SU-DHL-6 (cell line): ENCODE measurements around the gene OSTM1.
"Not testable (repeated sequence)": the region's sequence is repeated elsewhere in the genome, so short reads cannot be mapped to it uniquely, and the experiment has no call there.

Experiments
- H2AFZ ChIP-seq: fragments of 200-600 bp; sonication (generic); 2 replicates; pipeline ENCODE4 v1.6.1; 2014; ENCODE audit warnings: low read depth, mild to moderate bottlenecking, moderate library complexity, mixed read lengths, antibody characterized with exemption, low read length; ENCODE audit not compliant: severe bottlenecking
- H3F3A ChIP-seq: fragments of 200-600 bp; shearing (Covaris generic); 2 replicates; pipeline ENCODE4 v1.6.0; 2016; ENCODE audit warnings: antibody characterized with exemption, mild to moderate bottlenecking; ENCODE audit not compliant: insufficient read depth
- H3K27ac ChIP-seq: fragments of 200-600 bp; sonication (generic); 2 replicates; pipeline ENCODE4 v1.5.1; 2016; ENCODE audit warnings: low read depth, mild to moderate bottlenecking, low read length, moderate library complexity, mixed read lengths
- H3K27me3 ChIP-seq: fragments of 200-600 bp; sonication (generic), shearing (Covaris generic); 2 replicates; pipeline ENCODE4 v1.6.0; 2014; ENCODE audit warnings: mild to moderate bottlenecking, low read length
- H3K36me3 ChIP-seq: fragments of 200-600 bp; sonication (generic); 2 replicates; pipeline ENCODE4 v1.6.1; 2014; ENCODE audit warnings: mild to moderate bottlenecking, low read length, mixed read lengths
- H3K4me2 ChIP-seq: fragments of 300-600, 200-600 bp; shearing (Covaris generic), sonication (generic); 2 replicates; pipeline ENCODE4 v1.6.0; 2014; ENCODE audit warnings: low read length, low read depth, mild to moderate bottlenecking; ENCODE audit not compliant: poor library complexity, severe bottlenecking
- H3K4me3 ChIP-seq: fragments of 200-600 bp; sonication (generic); 2 replicates; pipeline ENCODE4 v1.5.1; 2014; ENCODE audit warnings: antibody characterized with exemption, low read length, mild to moderate bottlenecking, mixed read lengths; ENCODE audit not compliant: insufficient read depth, poor library complexity, severe bottlenecking
- H3K79me2 ChIP-seq: fragments of 200-600 bp; sonication (generic); 2 replicates; pipeline ENCODE4 v1.6.1; 2014; ENCODE audit warnings: mild to moderate bottlenecking, low read length, moderate library complexity; ENCODE audit not compliant: insufficient read depth
- H3K9ac ChIP-seq: fragments of 200-600 bp; sonication (generic); 2 replicates; pipeline ENCODE4 v1.7.0; 2014; ENCODE audit warnings: mild to moderate bottlenecking, low read length
- H3K9me2 ChIP-seq: fragments of 200-600 bp; sonication (generic); replicated peaks from 2 replicates; pipeline ENCODE4 v1.6.1; 2014; ENCODE audit warnings: low read length; ENCODE audit not compliant: insufficient read depth
- H3K9me3 ChIP-seq: fragments of 200-600 bp; sonication (generic); 2 replicates; pipeline ENCODE4 v1.6.1; 2014; ENCODE audit warnings: low read length, mixed read lengths; ENCODE audit not compliant: insufficient read depth
- H4K20me1 ChIP-seq: fragments of 200-600 bp; sonication (generic); 2 replicates; pipeline ENCODE4 v1.6.1; 2014; ENCODE audit warnings: low read depth, mild to moderate bottlenecking, antibody characterized with exemption, low read length, moderate library complexity, mixed read lengths
- CTCF ChIP-seq: fragments of 200-600 bp; sonication (generic); IDR thresholded peaks from one replicate; pipeline ENCODE4 v1.5.1; 2017; ENCODE audit warnings: antibody characterized with exemption, mild to moderate bottlenecking, low read length, moderate library complexity; ENCODE audit not compliant: insufficient read depth, poor library complexity, severe bottlenecking
- EZH2phosphoT487 ChIP-seq: fragments of 200-600 bp; sonication (generic), shearing (Covaris generic); conservative IDR thresholded peaks from 2 replicates; pipeline ENCODE4 v1.6.1; 2018; ENCODE audit warnings: mild to moderate bottlenecking, antibody characterized with exemption, low read length, moderate library complexity, mixed read lengths

The OSTM1 gene

GRCh38 chr6:108013787-108014439 is 60.6 kb downstream of the OSTM1 start:
- Histone ChIP-seq H3F3A (no peaks in the 10 kb centered on the region), H3K27ac (no peak overlapping the region), H4K20me1 (no peaks in the 10 kb centered on the region), H3K4me3 (no peak overlapping the region), H3K27me3 (no peaks in the 10 kb centered on the region), H3K9me2 (no peaks in the 10 kb centered on the region), H2AFZ (no peak overlapping the region), H3K4me2 (no peak overlapping the region), H3K36me3 (no peaks in the 10 kb centered on the region), H3K9me3 (0 out of 2 replicates have a peak, but pooled peaks cover 5% of the 10 kb centered on the region), H3K9ac (no peak overlapping the region), H3K79me2 (no peaks in the 10 kb centered on the region)
- TF ChIP-seq CTCF, result no peak
- no peak for TF ChIP-seq EZH2phosphoT487

GRCh38 chr6:108009894-108010293 is 64.6 kb downstream of the OSTM1 start:
- H3K4me2 ChIP-seq, result no peak overlapping the region
- H4K20me1 ChIP-seq, result no peaks in the 10 kb centered on the region
- no peaks in the 10 kb centered on the region for H3K9me3 ChIP-seq
- H3K9me2 ChIP-seq, result no peaks in the 10 kb centered on the region
- no peaks in the 10 kb centered on the region for H3F3A ChIP-seq
- no peak overlapping the region for H3K4me3 ChIP-seq
- H2AFZ ChIP-seq, result no peak overlapping the region
- TF ChIP-seq EZH2phosphoT487 (no peak), CTCF (no peak)
- H3K27me3 ChIP-seq, result no peaks in the 10 kb centered on the region
- no peaks in the 10 kb centered on the region for H3K79me2 ChIP-seq
- no peak overlapping the region for H3K27ac ChIP-seq
- no peak overlapping the region for H3K9ac ChIP-seq
- no peaks in the 10 kb centered on the region for H3K36me3 ChIP-seq

- H4K20me1 ChIP-seq, H3K4me3 ChIP-seq, H3K36me3 ChIP-seq, H3F3A ChIP-seq, H3K9me3 ChIP-seq, H3K4me2 ChIP-seq, H2AFZ ChIP-seq, H3K79me2 ChIP-seq, H3K27me3 ChIP-seq, H3K9me2 ChIP-seq, H3K27ac ChIP-seq, H3K9ac ChIP-seq: not testable (repeated sequence)
Observed at GRCh38 chr6:108009258-108009657, 65.3 kb downstream of the OSTM1 start.

GRCh38 chr6:108008363-108008762 is 66.2 kb downstream of the OSTM1 start:
- Histone ChIP-seq H3K27ac (no peak overlapping the region), H3F3A (no peaks in the 10 kb centered on the region), H3K9me2 (no peaks in the 10 kb centered on the region), H3K79me2 (no peaks in the 10 kb centered on the region), H3K36me3 (no peaks in the 10 kb centered on the region), H3K27me3 (no peaks in the 10 kb centered on the region), H3K4me2 (no peak overlapping the region), H2AFZ (no peak overlapping the region), H3K9ac (no peak overlapping the region), H3K4me3 (no peak overlapping the region), H3K9me3 (no peaks in the 10 kb centered on the region), H4K20me1 (no peaks in the 10 kb centered on the region)
- TF ChIP-seq CTCF (no peak), EZH2phosphoT487 (no peak)
